Trophoblast cell (in vitro differentiated cells and primary cell): ENCODE data around the gene VNN1. TPM values are rescaled to one million over a fixed set of nuclear protein-coding genes. Genes with fewer than 3 reads are reported as not detected.

Experiments
- DNase-seq, 2 donors: peaks; one replicate each; pipeline ENCODE4 v3.0.0-alpha.2; 2016
- H2AFZ ChIP-seq: 2 replicates; pipeline ENCODE4 v1.6.1; 2013; ENCODE audit warnings: low read length, moderate library complexity, mild to moderate bottlenecking; ENCODE audit not compliant: insufficient read depth, poor library complexity
- H2AK5ac ChIP-seq: 2 replicates; pipeline ENCODE4 v1.6.1; 2013; ENCODE audit warnings: mild to moderate bottlenecking, low read length
- H2BK120ac ChIP-seq: 2 replicates; pipeline ENCODE4 v1.6.1; 2013; ENCODE audit warnings: low read length, mild to moderate bottlenecking, moderate library complexity; ENCODE audit not compliant: insufficient read depth, poor library complexity
- H2BK12ac ChIP-seq: 2 replicates; pipeline ENCODE4 v1.6.1; 2013; ENCODE audit warnings: mild to moderate bottlenecking, low read length, moderate library complexity
- H2BK5ac ChIP-seq: 2 replicates; pipeline ENCODE4 v1.6.1; 2013; ENCODE audit warnings: low read length, low read depth, moderate library complexity, mild to moderate bottlenecking; ENCODE audit not compliant: poor library complexity
- H3K14ac ChIP-seq: 2 replicates; pipeline ENCODE4 v1.6.1; 2013; ENCODE audit warnings: mild to moderate bottlenecking, low read length
- H3K18ac ChIP-seq: 2 replicates; pipeline ENCODE4 v1.6.1; 2013; ENCODE audit warnings: mild to moderate bottlenecking, low read length
- H3K23ac ChIP-seq: 2 replicates; pipeline ENCODE4 v1.6.1; 2013; ENCODE audit warnings: low read length
- H3K27ac ChIP-seq: 2 replicates; pipeline ENCODE4 v1.5.1; 2013; ENCODE audit warnings: low read depth, mild to moderate bottlenecking, inconsistent platforms, low read length, moderate library complexity
- H3K27me3 ChIP-seq: 2 replicates; pipeline ENCODE4 v1.6.1; 2013; ENCODE audit warnings: inconsistent platforms, mild to moderate bottlenecking, low read length, moderate library complexity; ENCODE audit not compliant: insufficient read depth
- H3K36me3 ChIP-seq, 2 experiments: 1 replicate in 1 of 2; 2 replicates in 1 of 2; pipeline ENCODE4 v1.6.1; 2013; ENCODE audit warnings: low read length in 2 of 2, mild to moderate bottlenecking in 2 of 2, moderate library complexity in 1 of 2; ENCODE audit not compliant: insufficient read depth in 2 of 2, control insufficient read depth in 1 of 2
- H3K4ac ChIP-seq: 2 replicates; pipeline ENCODE4 v1.6.1; 2013; ENCODE audit warnings: low read depth, mild to moderate bottlenecking, low read length, moderate library complexity
- H3K4me1 ChIP-seq, 2 experiments: 1 replicate in 1 of 2; 2 replicates in 1 of 2; pipeline ENCODE4 v1.6.1; 2013; ENCODE audit warnings: low read length in 2 of 2, mild to moderate bottlenecking in 2 of 2, moderate library complexity in 1 of 2; ENCODE audit not compliant: insufficient read depth in 2 of 2, control insufficient read depth in 1 of 2
- H3K4me2 ChIP-seq: 2 replicates; pipeline ENCODE4 v1.6.1; 2013; ENCODE audit warnings: inconsistent platforms, mild to moderate bottlenecking, low read length, moderate library complexity
- H3K4me3 ChIP-seq: 2 replicates; pipeline ENCODE4 v1.5.1; 2013; ENCODE audit warnings: mild to moderate bottlenecking, low read depth, low read length, inconsistent platforms
- H3K79me1 ChIP-seq: one replicate; pipeline ENCODE4 v1.6.1; 2013; ENCODE audit warnings: low read length
- H3K79me2 ChIP-seq: 2 replicates; pipeline ENCODE4 v1.6.1; 2013; ENCODE audit warnings: low read length, mild to moderate bottlenecking; ENCODE audit not compliant: control insufficient read depth, insufficient read depth, poor library complexity
- H3K9ac ChIP-seq: 2 replicates; pipeline ENCODE4 v1.6.1; 2013; ENCODE audit warnings: mild to moderate bottlenecking, low read length
- H3K9me3 ChIP-seq: 2 replicates; pipeline ENCODE4 v1.6.1; 2013; ENCODE audit warnings: low read depth, mild to moderate bottlenecking, control low read depth, inconsistent platforms, low read length; ENCODE audit not compliant: insufficient read depth
- H4K12ac ChIP-seq: 2 replicates; pipeline ENCODE4 v1.6.1; 2013; ENCODE audit warnings: low read depth, mild to moderate bottlenecking, low read length, moderate library complexity
- H4K8ac ChIP-seq: 2 replicates; pipeline ENCODE4 v1.6.1; 2013; ENCODE audit warnings: low read depth, mild to moderate bottlenecking, low read length, moderate library complexity
- H4K91ac ChIP-seq: one replicate; pipeline ENCODE4 v1.6.1; 2013; ENCODE audit warnings: low read depth, mild to moderate bottlenecking, low read length, moderate library complexity
- WGBS: extraction: QIAGEN DNeasy Blood & Tissue Kit; methylation state at CpG from one replicate; pipeline ENCODE4 v1.1.7; 2013; ENCODE audit warnings: missing lambda C conversion rate; ENCODE audit not compliant: insufficient read length, insufficient coverage; ENCODE audit errors: extremely low coverage; 5-methylcytosine and 5-hydroxymethylcytosine counted together
- polyA plus RNA-seq: library from polyadenylated mRNA; stranded (reverse); fragments of 200-250 nt; gene quantifications from 2 replicates; pipeline ENCODE4 v1.2.3, GENCODE V29; 2013

The VNN1 gene, protein sequence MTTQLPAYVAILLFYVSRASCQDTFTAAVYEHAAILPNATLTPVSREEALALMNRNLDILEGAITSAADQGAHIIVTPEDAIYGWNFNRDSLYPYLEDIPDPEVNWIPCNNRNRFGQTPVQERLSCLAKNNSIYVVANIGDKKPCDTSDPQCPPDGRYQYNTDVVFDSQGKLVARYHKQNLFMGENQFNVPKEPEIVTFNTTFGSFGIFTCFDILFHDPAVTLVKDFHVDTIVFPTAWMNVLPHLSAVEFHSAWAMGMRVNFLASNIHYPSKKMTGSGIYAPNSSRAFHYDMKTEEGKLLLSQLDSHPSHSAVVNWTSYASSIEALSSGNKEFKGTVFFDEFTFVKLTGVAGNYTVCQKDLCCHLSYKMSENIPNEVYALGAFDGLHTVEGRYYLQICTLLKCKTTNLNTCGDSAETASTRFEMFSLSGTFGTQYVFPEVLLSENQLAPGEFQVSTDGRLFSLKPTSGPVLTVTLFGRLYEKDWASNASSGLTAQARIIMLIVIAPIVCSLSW
- polyA plus RNA-seq: 0.34 and 0.40 TPM in 2 replicates

DNA sequence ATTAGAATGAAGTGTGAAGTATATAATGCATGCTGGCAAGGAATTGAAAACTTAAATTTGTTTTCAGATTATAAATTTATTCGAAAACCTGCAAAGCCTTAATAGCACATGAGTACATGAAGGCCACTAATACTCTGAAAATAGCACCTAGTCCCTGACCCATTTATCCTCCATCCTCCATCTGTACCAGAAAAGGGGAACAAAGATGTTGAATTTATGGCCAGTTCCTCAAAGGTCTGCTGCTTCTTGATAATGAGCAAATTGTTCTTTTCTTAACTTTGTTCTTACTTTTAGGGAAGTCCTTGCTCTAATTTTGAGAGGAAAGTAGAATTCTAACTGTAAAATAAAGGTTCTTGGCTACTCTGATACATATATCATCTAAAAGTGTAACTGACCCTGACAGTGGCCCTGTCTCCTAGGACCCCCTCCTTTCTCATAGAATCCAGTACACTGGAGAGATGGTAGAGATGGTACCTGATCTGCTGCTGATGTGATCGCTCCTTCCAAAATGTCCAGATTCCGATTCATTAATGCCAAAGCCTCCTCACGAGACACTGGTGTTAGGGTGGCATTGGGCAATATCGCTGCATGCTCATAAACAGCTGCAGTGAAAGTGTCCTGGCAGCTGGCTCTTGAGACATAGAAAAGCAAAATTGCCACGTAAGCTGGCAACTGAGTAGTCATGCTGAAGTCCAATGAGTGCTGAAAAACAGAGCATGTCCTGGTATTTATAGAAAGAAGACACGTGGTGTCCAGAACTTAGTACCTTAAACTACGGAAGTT, at the start of gene VNN1:
Gene VNN1, minus strand, starts transcription at position 704 of the 783 bp plus-strand sequence. Its CDS starts 20 bp downstream, at position 684.
- Histone ChIP-seq H4K12ac (no peak within 1 kb of the TSS), H3K4ac (no peak within 1 kb of the TSS), H2AK5ac (no peak within 1 kb of the TSS), H3K36me3 (no peaks in the 10 kb centered on the region), H3K18ac (no peak within 1 kb of the TSS), H3K4me3 (no peak within 1 kb of the TSS), H3K79me2 (no peaks in the 10 kb centered on the region), H3K27me3 (no peaks in the 10 kb centered on the region), H3K27ac (no peak within 1 kb of the TSS), H2BK12ac (no peak within 1 kb of the TSS), H3K4me2 (no peak within 1 kb of the TSS), H2BK5ac (no peak within 1 kb of the TSS), H3K9ac (no peak within 1 kb of the TSS), H3K79me1 (no peaks in the 10 kb centered on the region), H3K4me1 (no peaks in the 10 kb centered on the region), H4K91ac (no peak within 1 kb of the TSS), H4K8ac (no peak within 1 kb of the TSS), H3K9me3 (no peaks in the 10 kb centered on the region), H3K14ac (no peak within 1 kb of the TSS), H2AFZ (no peak within 1 kb of the TSS), H3K23ac (no peak within 1 kb of the TSS), H2BK120ac (no peak within 1 kb of the TSS)
- no CpG with 5 or more reads among the region's 8 CpGs for WGBS
- DNase-seq: peak; percentile 28 to 37

DNA sequence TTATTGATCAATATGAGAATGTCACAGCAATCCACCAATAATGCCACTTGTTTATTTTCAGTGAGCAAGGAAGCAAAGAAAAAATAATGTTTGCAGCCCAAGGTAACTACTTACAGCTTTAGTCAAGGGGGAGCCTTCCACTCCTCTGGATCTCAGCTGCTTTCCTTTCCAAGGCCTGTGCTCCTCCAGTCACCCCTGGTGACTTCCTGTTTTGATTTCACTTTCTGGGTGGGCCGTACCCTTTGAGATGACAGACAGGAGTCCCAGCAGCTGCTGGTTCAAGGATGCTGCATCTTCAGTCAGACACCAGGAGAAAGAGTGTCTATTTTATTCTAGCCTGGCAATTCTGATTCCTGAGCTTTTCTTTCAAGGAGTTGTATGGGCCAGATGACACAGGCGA, 49.4 kb upstream of the VNN1 start:
- Histone ChIP-seq H3K27me3 (no peaks in the 10 kb centered on the region), H3K9ac (no peak overlapping the region), H2AFZ (no peak overlapping the region), H3K4me2 (no peak overlapping the region), H2BK12ac (peak overlapping the region; percentile 58), H2BK5ac (no peak overlapping the region), H3K23ac (no peak overlapping the region), H4K8ac (no peak overlapping the region), H3K4ac (no peak overlapping the region), H3K9me3 (no peaks in the 10 kb centered on the region), H3K4me1 (peaks cover 0 to 2% of the 10 kb centered on the region in 2 experiments), H4K12ac (no peak overlapping the region), H3K14ac (no peak overlapping the region), H3K18ac (no peak overlapping the region), H4K91ac (no peak overlapping the region), H3K36me3 (no peaks in the 10 kb centered on the region), H3K27ac (no peak overlapping the region), H3K79me2 (no peaks in the 10 kb centered on the region), H3K79me1 (no peaks in the 10 kb centered on the region), H2AK5ac (no peak overlapping the region), H2BK120ac (no peak overlapping the region), H3K4me3 (no peak overlapping the region)
- no CpG with 5 or more reads among the region's 2 CpGs for WGBS
- no peak for DNase-seq

DNA sequence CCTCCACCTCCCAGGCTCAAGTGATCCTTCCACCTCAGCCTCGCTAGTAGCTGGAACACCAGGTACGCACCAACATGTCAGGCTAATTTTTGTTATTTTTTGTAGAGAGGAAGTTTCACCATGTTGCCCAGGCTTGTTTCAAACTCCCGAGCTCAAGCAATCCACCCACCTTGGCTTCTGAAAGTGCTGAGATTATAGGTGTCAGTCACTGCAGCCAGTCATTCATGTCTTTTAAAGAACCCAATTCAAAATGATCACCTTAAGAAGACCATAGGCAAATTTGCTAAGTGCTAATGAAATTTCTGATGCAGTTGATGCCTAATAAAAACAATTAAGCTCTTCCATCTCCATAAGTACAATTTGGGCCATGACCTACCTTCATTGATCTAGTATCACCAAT, 46.4 kb upstream of the VNN1 start:
- Histone ChIP-seq H3K4me2 (no peak overlapping the region), H3K27ac (no peak overlapping the region), H3K4ac (no peak overlapping the region), H2AFZ (no peak overlapping the region), H2AK5ac (no peak overlapping the region), H3K4me1 (peaks cover 0 to 2% of the 10 kb centered on the region in 2 experiments), H3K27me3 (no peaks in the 10 kb centered on the region), H2BK5ac (no peak overlapping the region), H3K79me1 (no peaks in the 10 kb centered on the region), H3K9ac (no peak overlapping the region), H3K9me3 (no peaks in the 10 kb centered on the region), H3K36me3 (no peaks in the 10 kb centered on the region), H4K12ac (no peak overlapping the region), H3K14ac (no peak overlapping the region), H4K91ac (no peak overlapping the region), H2BK120ac (no peak overlapping the region), H4K8ac (no peak overlapping the region), H3K79me2 (no peaks in the 10 kb centered on the region), H2BK12ac (no peak overlapping the region), H3K4me3 (no peak overlapping the region), H3K18ac (no peak overlapping the region), H3K23ac (no peak overlapping the region)
- no CpG with 5 or more reads among the region's 3 CpGs for WGBS
- DNase-seq: no peak

DNA sequence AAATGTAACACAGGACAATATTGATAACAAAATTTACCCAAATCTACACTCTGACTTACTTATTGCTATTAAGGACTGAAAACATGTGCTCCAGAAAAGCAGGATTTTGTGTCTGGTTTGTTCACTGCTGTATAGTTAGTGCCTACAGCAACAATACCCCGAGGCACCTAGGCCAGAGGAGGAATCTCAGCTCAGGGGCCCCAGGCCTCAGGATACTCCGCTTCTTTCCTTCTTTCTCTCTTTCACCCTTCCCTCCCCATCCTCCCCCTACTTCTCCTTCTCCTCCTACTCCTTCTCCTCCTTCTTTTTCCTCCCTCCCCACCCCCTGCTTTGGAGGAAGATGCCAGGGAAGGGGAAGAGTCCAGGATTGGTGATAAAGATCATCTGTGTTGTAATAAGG, 44.8 kb upstream of the VNN1 start:
- no peak overlapping the region for H3K4ac ChIP-seq
- no peak overlapping the region for H2BK120ac ChIP-seq
- no peak overlapping the region for H2BK5ac ChIP-seq
- no peaks in the 10 kb centered on the region for H3K9me3 ChIP-seq
- DNase-seq: peak; percentile 76 to 83
- no peak overlapping the region for H2BK12ac ChIP-seq
- no peak overlapping the region for H3K18ac ChIP-seq
- peak overlapping the region; percentile 4 for H3K9ac ChIP-seq
- H2AK5ac ChIP-seq: no peak overlapping the region
- no peak overlapping the region for H3K27ac ChIP-seq
- no peak overlapping the region for H4K8ac ChIP-seq
- H3K4me1 ChIP-seq: no peaks in the 10 kb centered on the region
- H3K23ac ChIP-seq: no peak overlapping the region
- H4K91ac ChIP-seq: no peak overlapping the region
- H4K12ac ChIP-seq: no peak overlapping the region
- H3K79me1 ChIP-seq: no peaks in the 10 kb centered on the region
- no peaks in the 10 kb centered on the region for H3K36me3 ChIP-seq
- no CpG with 5 or more reads among the region's 2 CpGs for WGBS
- no peak overlapping the region for H3K4me3 ChIP-seq
- no peak overlapping the region for H3K14ac ChIP-seq
- H3K4me2 ChIP-seq: no peak overlapping the region
- H2AFZ ChIP-seq: no peak overlapping the region
- H3K79me2 ChIP-seq: no peaks in the 10 kb centered on the region
- no peaks in the 10 kb centered on the region for H3K27me3 ChIP-seq
